ENCODE data around the gene SHD. TPM values are rescaled to one million over a fixed set of nuclear protein-coding genes. Genes with fewer than 3 reads are reported as not detected.

SHD gene
- total and polyA plus RNA-seq, 2 of the 13 experiments (the other 11 are each of a cell fraction or from before 2014, with no cell fraction given) = 0.11 to 0.20 TPM

DNA sequence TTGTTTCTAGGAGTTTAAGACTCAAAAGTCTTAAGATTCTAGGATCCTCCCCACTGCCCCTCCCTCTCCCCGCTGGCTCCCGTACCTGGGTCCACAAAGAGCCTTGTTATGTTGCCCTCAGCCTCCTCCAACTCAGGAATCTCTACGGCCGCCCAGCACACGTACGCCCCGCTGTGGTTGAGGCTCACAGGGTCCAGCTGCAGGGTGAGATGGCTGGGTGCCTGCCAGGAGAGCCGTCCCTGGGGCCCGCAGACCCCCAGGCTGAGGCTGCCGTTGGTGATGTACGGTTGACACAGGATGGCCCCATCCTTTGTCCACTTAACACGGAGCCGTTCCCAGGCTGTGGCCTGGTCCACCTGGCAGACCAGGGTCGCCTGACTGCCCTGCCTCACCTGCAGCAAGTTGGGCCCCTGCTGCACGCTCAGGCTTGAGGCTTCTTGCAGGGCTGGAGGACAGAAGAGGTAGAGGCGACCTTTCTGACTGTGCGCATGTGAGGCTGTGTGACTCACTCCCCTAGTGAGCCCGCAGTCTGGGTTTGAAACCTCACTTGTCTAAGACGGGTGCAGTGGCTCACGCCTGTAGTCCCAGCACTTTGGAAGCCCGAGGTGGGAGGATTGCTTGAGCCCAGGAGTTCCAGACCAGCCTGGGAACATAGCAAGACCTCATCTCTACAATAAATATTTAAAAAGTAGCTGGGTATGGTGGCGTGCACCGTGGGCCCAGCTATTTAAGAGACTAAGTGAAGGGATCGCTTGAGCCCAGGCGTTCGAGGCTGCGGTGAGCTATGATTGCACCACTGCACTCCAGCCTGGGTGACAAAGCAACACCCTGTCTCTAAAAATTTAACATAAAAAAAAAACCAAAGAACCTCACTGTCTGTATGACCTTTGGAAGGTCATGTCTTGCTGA is 19.1 kb downstream of the SHD start (continued):
- TF ChIP-seq, protein P1, sequence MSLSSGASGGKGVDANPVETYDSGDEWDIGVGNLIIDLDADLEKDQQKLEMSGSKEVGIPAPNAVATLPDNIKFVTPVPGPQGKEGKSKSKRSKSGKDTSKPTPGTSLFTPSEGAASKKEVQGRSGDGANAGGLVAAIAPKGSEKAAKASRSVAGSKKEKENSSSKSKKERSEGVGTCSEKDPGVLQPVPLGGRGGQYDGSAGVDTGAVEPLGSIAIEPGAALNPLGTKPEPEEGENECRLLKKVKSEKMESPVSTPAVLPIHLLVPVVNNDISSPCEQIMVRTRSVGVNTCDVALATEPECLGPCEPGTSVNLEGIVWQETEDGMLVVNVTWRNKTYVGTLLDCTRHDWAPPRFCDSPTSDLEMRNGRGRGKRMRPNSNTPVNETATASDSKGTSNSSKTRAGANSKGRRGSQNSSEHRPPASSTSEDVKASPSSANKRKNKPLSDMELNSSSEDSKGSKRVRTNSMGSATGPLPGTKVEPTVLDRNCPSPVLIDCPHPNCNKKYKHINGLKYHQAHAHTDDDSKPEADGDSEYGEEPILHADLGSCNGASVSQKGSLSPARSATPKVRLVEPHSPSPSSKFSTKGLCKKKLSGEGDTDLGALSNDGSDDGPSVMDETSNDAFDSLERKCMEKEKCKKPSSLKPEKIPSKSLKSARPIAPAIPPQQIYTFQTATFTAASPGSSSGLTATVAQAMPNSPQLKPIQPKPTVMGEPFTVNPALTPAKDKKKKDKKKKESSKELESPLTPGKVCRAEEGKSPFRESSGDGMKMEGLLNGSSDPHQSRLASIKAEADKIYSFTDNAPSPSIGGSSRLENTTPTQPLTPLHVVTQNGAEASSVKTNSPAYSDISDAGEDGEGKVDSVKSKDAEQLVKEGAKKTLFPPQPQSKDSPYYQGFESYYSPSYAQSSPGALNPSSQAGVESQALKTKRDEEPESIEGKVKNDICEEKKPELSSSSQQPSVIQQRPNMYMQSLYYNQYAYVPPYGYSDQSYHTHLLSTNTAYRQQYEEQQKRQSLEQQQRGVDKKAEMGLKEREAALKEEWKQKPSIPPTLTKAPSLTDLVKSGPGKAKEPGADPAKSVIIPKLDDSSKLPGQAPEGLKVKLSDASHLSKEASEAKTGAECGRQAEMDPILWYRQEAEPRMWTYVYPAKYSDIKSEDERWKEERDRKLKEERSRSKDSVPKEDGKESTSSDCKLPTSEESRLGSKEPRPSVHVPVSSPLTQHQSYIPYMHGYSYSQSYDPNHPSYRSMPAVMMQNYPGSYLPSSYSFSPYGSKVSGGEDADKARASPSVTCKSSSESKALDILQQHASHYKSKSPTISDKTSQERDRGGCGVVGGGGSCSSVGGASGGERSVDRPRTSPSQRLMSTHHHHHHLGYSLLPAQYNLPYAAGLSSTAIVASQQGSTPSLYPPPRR (CRISPR knock-in tag; IDR thresholded peaks at IDR 0.05; ENCODE audit: borderline replicate concordance) = 0 out of 2 replicates have a peak, but pooled peaks have one; percentile 21
- TF ChIP-seq, protein P2, sequence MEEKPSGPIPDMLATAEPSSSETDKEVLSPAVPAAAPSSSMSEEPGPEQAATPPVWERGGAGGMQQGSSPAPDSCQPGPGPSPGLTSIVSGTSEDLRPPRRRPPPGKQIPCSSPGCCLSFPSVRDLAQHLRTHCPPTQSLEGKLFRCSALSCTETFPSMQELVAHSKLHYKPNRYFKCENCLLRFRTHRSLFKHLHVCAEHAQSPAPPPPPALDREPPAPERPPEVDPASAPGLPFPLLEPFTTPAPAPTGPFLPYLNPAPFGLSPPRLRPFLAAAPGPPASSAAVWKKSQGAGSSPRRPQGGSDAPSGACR (CRISPR knock-in tag; IDR thresholded peaks at IDR 0.05) = 0 out of 2 replicates have a peak, but pooled peaks have one; percentile 36
- TF ChIP-seq KAT8 (CRISPR knock-in tag; IDR thresholded peaks at IDR 0.05) (no peak), ZNF292 (CRISPR knock-in tag; IDR thresholded peaks at IDR 0.05; ENCODE audit: borderline replicate concordance, low read depth) (no peak), ZMYM3 (CRISPR knock-in tag; IDR thresholded peaks at IDR 0.05) (peak; percentile 56; the same call in 1 of the 2 replicates), FOXK1 (CRISPR knock-in tag; IDR thresholded peaks at IDR 0.05; ENCODE audit: borderline replicate concordance, low read depth) (no peak), SPEN (CRISPR knock-in tag; IDR thresholded peaks at IDR 0.05; ENCODE audit: low read depth) (0 out of 2 replicates have a peak, but pooled peaks have one; percentile 19), RAD21 (CRISPR knock-in tag; IDR thresholded peaks at IDR 0.05) (peak; percentile 53; the same call in 1 of the 2 replicates), ELF3 (CRISPR knock-in tag; IDR thresholded peaks at IDR 0.05) (0 out of 2 replicates have a peak, but pooled peaks have one; percentile 21), SYNCRIP (IDR thresholded peaks at IDR 0.05; ENCODE audit: insufficient read depth, low read depth, low read length) (no peak), HCFC1 (IDR thresholded peaks at IDR 0.05; ENCODE audit: low read depth, low read length) (no peak), LCORL (IDR thresholded peaks at IDR 0.05) (no peak), LCORL (CRISPR knock-in tag; IDR thresholded peaks at IDR 0.05) (no peak)
- TF ChIP-seq, protein P3, sequence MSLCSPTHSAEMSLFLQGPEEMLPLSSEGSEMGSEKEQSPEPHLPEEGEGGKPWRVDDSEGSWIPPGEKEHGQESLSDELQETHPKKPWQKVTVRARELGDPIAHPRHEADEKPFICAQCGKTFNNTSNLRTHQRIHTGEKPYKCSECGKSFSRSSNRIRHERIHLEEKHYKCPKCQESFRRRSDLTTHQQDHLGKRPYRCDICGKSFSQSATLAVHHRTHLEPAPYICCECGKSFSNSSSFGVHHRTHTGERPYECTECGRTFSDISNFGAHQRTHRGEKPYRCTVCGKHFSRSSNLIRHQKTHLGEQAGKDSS (CRISPR knock-in tag; IDR thresholded peaks at IDR 0.05; ENCODE audit: borderline replicate concordance, low read depth) = 0 out of 2 replicates have a peak, but pooled peaks have one; percentile 55
- TF ChIP-seq, protein P4, sequence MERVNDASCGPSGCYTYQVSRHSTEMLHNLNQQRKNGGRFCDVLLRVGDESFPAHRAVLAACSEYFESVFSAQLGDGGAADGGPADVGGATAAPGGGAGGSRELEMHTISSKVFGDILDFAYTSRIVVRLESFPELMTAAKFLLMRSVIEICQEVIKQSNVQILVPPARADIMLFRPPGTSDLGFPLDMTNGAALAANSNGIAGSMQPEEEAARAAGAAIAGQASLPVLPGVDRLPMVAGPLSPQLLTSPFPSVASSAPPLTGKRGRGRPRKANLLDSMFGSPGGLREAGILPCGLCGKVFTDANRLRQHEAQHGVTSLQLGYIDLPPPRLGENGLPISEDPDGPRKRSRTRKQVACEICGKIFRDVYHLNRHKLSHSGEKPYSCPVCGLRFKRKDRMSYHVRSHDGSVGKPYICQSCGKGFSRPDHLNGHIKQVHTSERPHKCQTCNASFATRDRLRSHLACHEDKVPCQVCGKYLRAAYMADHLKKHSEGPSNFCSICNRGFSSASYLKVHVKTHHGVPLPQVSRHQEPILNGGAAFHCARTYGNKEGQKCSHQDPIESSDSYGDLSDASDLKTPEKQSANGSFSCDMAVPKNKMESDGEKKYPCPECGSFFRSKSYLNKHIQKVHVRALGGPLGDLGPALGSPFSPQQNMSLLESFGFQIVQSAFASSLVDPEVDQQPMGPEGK (CRISPR knock-in tag; IDR thresholded peaks at IDR 0.05) = peak; percentile 35; the same call in 1 of the 2 replicates
- TF ChIP-seq, protein P5, sequence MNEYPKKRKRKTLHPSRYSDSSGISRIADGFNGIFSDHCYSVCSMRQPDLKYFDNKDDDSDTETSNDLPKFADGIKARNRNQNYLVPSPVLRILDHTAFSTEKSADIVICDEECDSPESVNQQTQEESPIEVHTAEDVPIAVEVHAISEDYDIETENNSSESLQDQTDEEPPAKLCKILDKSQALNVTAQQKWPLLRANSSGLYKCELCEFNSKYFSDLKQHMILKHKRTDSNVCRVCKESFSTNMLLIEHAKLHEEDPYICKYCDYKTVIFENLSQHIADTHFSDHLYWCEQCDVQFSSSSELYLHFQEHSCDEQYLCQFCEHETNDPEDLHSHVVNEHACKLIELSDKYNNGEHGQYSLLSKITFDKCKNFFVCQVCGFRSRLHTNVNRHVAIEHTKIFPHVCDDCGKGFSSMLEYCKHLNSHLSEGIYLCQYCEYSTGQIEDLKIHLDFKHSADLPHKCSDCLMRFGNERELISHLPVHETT (CRISPR knock-in tag; conservative IDR thresholded peaks at IDR 0.05) = no peak
